ENCODE data around the gene ERGIC3.

The ERGIC3 gene

GRCh38 chr20:35562541-35563110, 20.7 kb downstream of the ERGIC3 start:
- no peak for DNase-seq

- DNase-seq: no peak
Measured at GRCh38 chr20:35563834-35564233, 22.0 kb downstream of the ERGIC3 start.

- DNase-seq: no peak
Measured at GRCh38 chr20:35564905-35565304, 23.0 kb downstream of the ERGIC3 start.

GRCh38 chr20:35568645-35569044, 26.8 kb downstream of the ERGIC3 start:
- no peak for DNase-seq

GRCh38 chr20:35571555-35571954, 29.7 kb downstream of the ERGIC3 start:
- no peak for DNase-seq

GRCh38 chr20:35572838-35573237, 31.0 kb downstream of the ERGIC3 start:
- DNase-seq: no peak

GRCh38 chr20:35575958-35576357, 34.1 kb downstream of the ERGIC3 start:
- DNase-seq: no peak

- no peak for DNase-seq
Measured at GRCh38 chr20:35576816-35577215, 34.9 kb downstream of the ERGIC3 start.

- no peak for DNase-seq
Measured at GRCh38 chr20:35578469-35578868, 36.6 kb downstream of the ERGIC3 start.

GRCh38 chr20:35579196-35579595, 37.3 kb downstream of the ERGIC3 start:
- no peak for DNase-seq

GRCh38 chr20:35582131-35582530, 40.3 kb downstream of the ERGIC3 start:
- DNase-seq: no peak

GRCh38 chr20:35582741-35583404, 41.0 kb downstream of the ERGIC3 start:
- no peak for DNase-seq

- DNase-seq: no peak
Measured at GRCh38 chr20:35583636-35584560, 42.0 kb downstream of the ERGIC3 start.

GRCh38 chr20:35586751-35587425, 45.0 kb downstream of the ERGIC3 start:
- DNase-seq: no peak

GRCh38 chr20:35587436-35587835, 45.6 kb downstream of the ERGIC3 start:
- no peak for DNase-seq

GRCh38 chr20:35588397-35588796, 46.5 kb downstream of the ERGIC3 start:
- DNase-seq: no peak

- no peak for DNase-seq
Measured at GRCh38 chr20:35592339-35592974, 50.6 kb downstream of the ERGIC3 start.

GRCh38 chr20:35595456-35595855, 53.6 kb downstream of the ERGIC3 start:
- DNase-seq: no peak

GRCh38 chr20:35595901-35596300, 54.0 kb downstream of the ERGIC3 start:
- DNase-seq: no peak

GRCh38 chr20:35597186-35597585, 55.3 kb downstream of the ERGIC3 start:
- DNase-seq: no peak

GRCh38 chr20:35598476-35598875, 56.6 kb downstream of the ERGIC3 start:
- DNase-seq: no peak

GRCh38 chr20:35598899-35599775, 57.3 kb downstream of the ERGIC3 start:
- no peak for DNase-seq
